Stimulated activated CD8-positive, alpha-beta memory T cell treated with anti-CD3 and anti-CD28 coated beads, Interleukin-12 subunit alpha, Interleukin-12 subunit beta, amount 100 ng/mL, for 4 hours (primary cell): Measurements from ENCODE around the gene MIPEP.

ENCODE experiments used
- DNase-seq: peaks from one replicate; pipeline ENCODE4 v3.0.0-alpha.2; 2020; ENCODE audit warnings: low read depth

MIPEP gene

DNA sequence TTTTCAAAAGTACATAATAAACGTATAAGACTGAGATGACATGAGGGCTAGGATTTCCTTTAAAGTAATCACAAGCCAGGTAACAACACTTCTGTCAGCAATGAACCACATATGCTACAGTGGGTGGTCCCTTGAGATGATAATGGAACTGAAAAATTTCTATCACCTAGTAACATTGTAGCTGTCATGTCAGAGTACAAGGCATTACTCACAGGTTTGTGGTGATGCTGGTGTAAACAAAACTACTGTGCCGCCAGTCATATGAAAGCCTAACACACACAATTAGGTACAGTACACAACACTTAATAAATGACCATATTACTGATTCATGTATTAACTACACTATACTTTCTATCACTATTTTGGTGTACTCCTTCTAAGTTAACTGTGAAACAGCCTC is 36.8 kb downstream of the MIPEP start:
- no peak for DNase-seq

DNA sequence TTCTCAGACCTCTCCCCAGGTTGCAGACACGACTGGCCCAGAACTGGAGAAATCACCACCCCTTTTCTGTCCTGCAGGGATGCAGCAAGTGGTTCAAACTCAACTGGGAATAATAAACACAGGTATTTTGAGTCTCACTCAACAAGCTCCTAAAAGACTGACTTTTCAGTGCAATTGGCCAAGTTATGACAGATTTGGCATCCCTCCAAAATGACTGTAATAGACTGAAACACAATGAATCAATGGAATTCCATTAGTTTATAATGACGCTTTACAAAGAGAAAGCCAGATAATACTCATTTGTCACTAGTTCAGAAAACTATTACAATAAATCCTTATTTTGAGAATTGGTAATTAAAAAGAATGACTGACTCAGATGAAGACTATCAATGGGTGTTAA is 38.1 kb downstream of the MIPEP start:
- DNase-seq: no peak

DNA sequence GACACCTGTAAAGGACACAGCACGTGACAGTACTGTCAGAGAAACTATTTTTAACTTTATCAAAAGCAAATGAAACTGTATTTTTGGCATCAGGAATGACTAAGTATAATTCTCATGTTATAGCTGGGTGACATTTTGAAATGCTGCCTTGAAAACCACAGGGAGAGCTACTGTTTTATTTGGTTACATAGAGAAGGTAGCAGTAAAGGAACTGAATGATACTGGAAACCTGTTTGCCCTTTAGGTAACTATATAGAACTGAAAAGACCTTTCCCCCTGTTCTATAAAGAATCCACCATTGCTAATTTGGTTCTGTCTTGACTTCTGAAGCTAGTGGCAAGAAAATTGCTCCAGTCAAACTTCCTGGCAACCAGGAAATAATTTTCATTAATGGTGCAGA is 39.1 kb downstream of the MIPEP start:
- DNase-seq: no peak

DNA sequence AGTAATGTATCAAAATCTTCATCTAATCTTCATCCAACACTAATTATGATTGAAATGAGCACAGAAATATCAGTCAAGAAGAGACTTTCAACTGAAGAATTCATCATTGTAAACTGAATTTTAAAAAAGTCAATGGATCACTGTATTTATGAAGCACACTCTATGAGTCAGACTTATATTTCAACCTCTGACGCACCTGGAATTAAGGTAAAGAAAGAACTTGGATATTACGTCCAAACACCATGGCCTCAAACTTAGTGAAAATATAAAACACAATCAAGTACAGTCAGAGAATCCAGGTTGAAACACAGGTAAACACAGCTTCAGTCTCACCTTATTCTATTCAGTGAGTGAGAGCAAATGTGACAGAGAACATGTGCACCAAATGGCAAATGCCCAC is 39.5 kb downstream of the MIPEP start:
- no peak for DNase-seq

DNA sequence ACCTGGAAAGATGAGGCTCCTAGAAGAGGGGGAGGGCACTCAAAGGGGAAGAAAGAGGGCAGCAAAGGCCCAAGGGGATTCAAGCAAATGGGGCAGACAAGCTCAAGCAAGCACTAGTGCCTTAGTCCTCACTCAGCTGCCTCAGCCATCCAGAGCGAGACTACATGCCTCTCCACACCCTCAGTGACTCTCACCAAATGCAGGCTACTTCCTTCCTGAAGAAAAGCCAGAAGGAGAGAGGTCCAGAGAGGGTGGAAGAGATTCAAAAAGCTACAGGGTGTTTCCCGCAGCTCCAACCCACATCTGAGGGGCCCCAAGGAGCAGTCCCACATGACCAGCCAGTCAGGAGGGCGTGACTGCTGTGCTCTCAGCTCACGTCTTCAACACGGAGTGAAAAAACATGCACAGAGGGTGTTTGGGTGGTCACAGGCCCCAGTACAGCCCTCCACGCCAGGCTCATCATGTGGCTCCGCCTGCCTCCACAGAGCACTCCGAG is 40.5 kb downstream of the MIPEP start:
- DNase-seq: no peak

DNA sequence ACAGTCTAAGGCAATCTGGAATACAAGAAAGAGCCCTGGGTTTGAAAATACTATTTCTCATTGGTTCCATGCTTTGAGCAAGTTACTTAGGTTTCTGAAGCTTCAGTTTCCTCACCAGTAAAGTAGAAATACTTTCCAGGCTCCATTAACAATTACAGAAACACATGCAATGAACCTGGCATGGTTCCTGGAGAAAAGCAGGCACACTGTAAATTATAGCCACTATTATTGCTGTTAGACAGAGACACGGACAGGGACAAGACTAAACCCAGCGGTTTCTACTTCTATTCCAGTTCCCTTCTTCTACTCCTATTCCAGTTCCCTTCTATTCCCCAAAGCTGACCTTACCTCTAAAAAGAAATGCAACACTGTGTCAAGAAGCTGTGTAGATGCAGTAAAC is 41.2 kb downstream of the MIPEP start:
- DNase-seq: no peak

DNA sequence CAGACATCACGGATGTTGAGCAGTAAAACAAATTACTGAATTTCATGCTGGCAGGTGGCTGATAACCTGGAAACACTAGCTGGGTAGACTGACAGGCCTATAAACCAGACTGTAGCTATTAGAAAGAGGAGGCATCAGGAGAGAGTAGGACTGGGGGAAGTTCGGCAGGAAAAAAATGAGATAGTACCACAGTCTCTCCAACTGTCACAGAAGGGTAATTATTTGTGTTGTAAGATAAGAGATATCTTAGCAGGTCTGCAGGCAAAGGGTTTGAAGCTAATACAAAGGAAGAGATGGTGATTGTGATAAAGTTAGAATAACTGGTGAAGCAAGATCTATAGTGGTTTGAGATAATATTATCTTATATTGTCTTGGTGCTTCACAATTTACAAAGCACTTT is 41.7 kb downstream of the MIPEP start:
- no peak for DNase-seq

DNA sequence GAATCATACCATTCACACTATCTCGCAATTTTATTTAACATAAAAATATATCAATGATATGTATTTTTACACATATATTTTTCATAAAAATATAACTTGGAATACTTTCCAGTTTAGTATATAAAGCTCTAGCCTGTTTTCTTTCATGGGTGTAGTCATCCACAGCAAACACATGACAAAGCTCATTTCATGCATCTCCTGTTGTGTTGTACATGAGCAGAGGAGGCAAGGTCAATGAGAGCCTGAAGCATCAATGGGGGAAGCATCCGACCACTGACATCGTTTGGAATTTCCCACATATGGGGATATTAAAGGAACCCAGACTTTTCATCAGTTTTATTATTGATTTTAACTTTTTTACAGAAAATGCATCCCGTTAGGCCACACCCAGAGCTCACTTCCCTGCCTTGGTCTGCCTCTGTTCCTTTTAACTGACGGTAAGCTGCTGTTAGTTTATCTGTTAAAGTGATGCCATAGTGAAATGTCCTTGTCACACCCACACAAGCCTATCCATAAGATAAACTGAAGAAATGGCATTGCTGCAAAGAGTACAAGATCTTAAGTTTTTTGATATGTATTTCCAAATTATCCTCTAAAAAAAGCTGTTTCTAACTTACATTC is 44.0 kb downstream of the MIPEP start:
- DNase-seq: no peak

DNA sequence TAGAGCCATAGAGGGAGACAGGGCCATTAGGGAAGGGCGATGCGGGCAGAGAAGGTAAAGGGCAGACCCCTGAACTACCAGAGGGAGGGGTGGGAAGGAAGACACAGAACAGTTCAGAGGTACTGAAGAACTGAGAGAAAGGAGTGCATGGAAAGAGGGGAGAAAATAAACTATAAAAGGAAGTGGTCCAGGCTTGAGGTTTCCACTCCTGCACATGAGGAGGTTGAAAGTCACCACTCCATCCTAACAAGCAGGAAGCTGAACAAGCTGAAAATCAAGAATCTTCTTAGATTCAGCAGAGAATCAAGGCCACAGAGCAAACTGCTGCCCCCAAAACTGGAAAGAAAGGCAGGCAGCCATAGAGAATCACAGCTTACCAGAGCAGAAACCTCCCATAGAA is 45.1 kb downstream of the MIPEP start:
- DNase-seq: no peak

DNA sequence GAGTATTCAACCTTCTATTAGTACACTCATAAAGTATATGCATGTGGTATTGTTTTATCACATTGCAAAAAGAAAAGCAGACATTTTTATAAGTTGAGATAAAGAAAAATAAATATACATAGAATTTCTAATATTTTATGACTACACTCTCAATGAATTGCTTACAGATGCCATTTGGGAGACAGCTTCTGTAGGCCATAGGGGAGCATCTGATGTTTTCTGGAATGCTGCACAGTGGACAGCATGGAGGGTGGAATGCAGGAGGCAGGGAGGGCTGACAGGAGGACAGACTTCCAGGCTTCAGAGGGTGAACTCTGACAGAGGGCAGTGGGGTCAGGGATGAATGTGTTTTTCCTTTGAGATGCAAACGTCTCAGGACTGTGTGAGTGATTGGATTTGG is 45.8 kb downstream of the MIPEP start:
- no peak for DNase-seq

DNA sequence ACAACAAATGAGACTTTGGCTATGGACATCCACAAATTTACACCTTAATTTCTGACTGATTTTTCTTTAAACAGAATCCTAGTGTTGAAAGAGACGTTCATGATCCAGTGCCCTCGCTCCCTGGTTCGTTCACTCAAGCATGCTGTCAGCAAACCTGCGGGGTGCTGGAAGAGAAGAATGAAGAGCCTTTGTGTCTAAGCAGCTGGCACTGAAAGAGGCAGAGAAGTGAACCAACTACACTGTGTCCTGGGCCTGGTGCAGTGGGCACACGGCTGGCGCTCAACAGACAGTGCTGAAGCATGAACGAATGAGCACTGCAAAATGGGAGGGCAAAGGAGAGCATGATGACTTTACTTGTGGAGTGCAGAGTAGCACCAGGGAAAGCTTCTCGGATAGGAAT is 46.8 kb downstream of the MIPEP start:
- no peak for DNase-seq

DNA sequence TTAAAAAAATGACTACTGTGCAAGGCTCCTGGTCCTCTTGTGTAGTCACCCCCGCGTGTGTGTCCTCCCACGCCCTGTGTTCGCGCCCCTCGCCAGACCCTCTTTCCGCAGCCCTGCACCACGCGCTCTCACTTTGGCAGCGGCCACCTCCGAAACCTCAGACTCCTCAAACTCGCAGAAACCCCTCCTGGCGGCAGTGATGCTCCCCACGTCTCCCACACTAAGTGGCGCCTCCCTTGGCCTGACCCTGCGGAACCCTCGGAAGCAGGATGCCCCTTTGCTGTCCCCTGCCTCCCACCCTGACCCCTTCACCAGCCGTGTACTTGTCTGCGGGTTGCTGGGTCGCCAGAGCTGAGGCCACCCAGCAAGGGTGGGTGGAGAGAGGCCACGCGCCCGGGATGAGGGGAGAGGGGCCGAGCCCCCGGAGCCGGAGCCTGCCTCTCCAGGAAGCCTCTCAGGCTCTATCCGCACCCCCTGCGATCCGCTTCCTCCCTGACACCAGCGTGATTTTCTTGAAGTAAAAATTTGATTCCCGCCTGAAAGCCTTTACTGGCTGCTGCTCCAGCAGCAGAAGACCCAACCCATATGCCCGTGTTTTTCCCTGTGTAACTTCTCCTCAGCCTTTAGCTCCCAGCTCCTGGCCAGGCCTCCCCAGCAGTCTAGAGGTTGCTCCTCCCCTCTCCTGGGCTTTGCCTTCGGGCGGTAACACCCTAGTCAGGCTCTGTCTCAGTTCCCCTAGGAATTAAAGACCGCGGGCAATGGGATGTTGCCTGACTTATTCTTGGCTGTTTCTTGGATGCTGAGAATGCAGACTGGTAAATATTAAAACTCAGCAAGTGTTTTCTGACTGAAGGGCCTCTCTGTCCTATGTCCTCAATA is 55.2 kb downstream of the MIPEP start:
- DNase-seq: no peak

DNA sequence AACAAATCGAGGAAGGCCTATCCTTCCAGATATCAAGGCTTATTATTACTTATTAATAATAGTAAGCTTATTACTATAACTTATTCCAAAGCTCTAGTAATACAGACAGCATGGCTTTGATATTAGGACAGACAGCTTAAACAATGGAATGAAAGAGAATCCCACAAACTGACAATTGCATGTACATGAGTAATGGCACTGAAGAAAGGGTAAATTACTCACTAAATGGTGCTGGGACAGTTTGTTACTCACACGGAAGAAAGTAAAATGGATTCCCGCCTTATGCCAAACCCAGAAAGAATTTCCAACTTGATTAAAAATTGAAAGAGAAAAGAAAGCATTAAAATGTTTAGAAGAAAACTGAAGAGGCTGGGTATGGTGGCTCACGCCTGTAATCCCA is 60.3 kb downstream of the MIPEP start:
- no peak for DNase-seq

DNA sequence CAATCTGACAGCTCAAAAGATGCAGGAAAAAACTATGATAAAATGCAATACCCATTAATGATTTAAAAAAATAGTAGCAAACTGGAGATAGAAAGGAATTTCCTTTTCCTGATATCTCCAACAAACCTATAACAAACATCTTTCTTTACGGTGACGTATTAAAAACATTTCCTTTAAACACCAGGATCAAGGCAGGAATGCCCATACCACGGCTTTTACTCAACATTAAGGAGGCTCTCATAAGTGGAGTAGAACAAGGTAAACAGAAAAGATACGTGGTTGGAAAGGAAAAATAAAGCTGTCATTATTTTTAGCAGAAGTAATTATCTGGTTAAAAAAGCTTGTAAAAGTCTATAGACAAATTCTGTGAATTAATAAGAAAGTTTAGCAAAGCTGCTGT is 61.1 kb downstream of the MIPEP start:
- DNase-seq: no peak

DNA sequence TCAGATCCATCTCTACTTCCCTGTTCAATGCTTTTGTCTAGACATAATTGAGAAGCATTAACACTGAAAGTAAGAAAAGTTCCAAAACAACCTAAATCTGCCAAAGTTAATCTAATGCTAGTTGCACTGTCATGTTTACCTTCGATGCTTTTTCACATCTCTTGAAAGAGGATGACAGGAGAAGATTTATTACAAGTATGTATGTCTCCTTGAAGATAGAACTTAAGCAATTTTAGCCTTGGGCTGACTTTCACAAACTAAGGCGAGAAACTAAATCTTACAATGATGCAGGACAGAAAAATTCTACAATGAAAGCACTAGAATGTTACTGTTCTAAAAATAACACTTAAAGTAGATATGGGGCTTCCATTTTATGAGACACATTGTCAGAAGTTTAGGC is 64.0 kb downstream of the MIPEP start:
- no peak for DNase-seq

DNA sequence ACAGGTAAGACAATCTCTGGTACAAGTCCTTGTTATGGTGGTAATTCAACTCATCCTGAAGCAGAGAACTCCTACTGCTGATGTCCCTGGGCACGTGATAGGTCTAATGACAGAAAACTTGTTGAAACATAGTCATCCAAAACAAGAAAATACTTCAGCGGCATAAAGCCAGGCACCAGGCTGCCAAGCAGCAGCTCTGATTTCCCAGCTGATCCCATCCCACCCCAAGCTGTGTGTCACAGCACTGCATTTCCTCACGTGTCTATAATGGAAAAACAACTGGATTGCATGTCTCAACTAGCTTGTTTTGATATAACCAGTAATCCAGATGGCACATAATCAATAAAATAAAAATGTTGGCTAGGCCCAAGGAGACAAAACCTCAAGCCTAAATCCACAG is 64.8 kb downstream of the MIPEP start:
- no peak for DNase-seq

DNA sequence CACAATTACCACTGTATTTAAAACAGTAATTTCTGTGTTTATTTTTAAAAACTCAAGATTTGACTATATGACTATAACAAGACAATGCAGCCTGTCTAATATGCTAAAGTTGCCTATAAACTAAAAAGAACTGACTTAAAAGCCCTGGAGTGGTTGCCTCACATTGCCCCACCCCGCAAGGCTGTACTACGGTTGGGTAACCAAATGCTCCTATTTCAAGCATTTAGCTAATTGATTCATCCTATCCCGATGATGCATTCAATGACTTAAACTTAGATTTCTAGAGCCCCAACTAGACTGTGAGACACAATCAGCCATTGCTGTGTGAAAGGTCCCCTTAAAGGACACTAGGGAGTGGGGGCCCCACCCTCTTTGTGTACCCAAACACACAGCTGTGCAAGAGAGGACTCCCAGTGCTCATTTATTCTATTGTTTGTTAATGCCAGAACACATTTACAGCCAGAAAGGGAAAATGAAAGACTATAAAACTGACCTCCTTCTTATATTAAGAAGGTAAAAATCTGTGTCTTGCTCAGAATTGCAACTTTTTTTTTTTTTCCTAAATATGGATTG is 66.9 kb downstream of the MIPEP start:
- DNase-seq: no peak

DNA sequence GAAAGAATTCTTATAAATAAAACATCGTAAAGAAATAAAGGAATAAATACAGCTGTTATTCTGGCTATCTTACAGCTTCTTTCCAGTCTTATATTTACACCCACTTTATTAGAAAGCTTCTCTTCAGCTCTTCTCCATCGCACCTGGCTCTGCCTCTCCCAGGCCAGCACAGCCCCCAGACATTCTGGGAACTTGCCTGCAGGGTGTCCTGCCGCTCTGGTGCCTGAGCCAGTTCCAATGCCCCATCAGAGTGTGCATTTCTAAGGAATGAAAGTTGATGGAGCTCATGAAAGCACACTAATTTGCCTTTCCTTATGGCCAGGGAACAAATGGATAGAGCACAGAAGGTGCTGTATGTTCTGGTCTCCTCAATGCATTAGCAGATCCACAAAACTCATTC is 68.7 kb downstream of the MIPEP start:
- no peak for DNase-seq

DNA sequence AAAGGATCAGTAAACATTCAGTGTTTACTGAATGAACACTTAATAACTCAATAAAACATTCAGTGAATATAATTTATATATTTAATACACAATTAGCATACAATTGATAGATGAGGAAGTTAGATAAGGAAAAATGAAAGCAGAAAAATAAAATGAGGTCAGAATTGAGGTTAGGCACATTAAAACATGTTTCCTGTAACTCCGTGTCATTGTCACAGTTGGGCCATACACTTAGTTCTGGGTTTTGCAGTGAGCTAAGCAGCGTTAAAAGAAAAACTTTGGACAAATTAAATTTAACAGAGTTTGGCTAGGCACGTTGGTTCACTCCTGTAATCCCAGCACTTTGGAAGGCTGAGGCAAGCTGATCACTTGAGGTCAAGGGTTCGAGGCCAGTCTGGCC is 71.4 kb downstream of the MIPEP start:
- no peak for DNase-seq

DNA sequence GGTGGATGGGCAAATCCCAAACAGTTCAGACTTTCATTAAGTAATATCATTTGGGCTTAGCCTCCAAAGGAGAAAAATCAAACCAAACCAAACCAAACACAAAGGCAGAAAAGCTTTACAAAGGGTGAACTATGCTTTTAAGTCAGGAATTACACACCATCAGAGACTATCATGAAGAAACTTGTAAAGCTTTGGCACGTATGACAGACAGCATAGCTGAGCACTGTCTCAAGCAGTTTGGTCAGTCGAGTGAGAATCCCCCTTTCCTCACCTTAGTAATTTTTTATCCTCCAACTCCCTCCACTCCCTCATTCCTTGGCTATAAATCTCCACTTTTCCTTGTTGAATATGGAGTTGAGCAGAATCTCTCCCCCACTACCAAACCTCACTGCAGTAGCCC is 72.1 kb downstream of the MIPEP start:
- DNase-seq: no peak

DNA sequence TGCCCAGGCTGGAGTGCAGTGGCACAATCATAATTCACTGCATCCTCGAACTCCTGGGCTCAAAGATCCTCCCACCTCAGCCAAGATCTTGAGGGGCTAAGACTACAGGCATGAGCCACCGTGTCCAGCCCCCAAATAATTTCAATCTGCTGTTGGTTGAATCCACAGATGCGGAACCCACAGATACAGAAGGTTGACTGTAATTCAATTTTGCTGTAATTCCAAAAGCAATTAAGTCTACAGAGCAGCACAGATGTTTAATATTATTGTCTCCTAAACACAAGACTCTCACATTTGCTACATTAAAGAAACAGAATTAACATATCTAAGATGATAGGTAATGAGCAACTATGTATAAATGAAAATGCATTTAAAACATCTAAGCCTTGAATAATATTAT is 75.6 kb downstream of the MIPEP start:
- DNase-seq: no peak

DNA sequence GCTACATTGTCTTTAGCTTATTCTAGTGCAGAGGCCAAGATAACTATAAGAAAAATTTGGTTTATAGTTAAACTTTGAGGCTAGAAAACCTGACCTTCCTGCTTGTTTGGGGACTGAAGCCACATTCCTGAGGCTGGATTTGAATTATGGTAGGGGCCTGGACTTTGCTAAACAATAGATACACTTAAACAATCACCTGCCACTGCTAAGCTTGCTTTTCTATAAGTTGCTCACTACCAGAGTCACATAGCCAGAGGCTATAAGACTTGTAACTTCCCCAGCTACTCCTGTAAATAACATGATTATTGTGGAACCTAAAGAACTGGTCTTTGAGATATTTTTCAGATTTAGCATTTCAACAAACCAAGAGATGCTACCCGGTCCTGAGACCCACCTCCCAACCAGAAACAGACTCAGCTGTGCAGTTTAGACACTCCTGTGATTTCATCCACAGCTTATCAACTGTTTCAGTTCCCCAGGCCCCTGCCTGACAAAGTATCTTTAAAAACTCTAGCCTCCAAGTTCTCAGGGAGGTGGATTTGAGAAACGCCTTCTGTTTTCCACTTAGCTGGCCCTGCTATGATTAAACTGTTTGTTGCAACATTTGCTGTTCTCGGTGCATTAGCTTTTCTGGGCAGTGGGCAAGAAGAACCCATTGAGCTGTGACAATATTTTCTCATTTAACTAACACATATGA is 77.7 kb downstream of the MIPEP start:
- DNase-seq: no peak
